ENCODE data around the gene MIAT. TPM values are rescaled to one million over a fixed set of nuclear protein-coding genes. Genes with fewer than 3 reads are reported as not detected.
"Not testable (repeated sequence)": the region's sequence is repeated elsewhere in the genome, so short reads cannot be mapped to it uniquely, and the experiment has no call there.

The MIAT gene
- total RNA-seq, 2 donors from 2014 or later: 1.2 to 4.4 TPM

GRCh38 chr22:26610072-26610958 is 47.1 kb upstream of the MIAT start:
- no peak overlapping the region for H3K4me3 Mint-ChIP-seq
- H3K27me3 Mint-ChIP-seq (ENCODE audit: insufficient read depth): peaks cover 2% of the 10 kb centered on the region
- no peaks in the 10 kb centered on the region for H3K36me3 Mint-ChIP-seq (ENCODE audit: low read depth)
- H3K27ac Mint-ChIP-seq: no peak overlapping the region
- H3K4me3 ChIP-seq (ENCODE audit: low read length): no peak overlapping the region
- H3K27me3 ChIP-seq (ENCODE audit: control insufficient read depth, insufficient read depth, low read length, poor library complexity, severe bottlenecking): no peaks in the 10 kb centered on the region
- WGBS, 2 experiments (ENCODE audit: insufficient coverage in 1 of 2, insufficient read length in 1 of 2): 89 to 92% methylated on average over 9 to 12 of the region's 12 CpGs
- DNase-seq: no peak
- H3K4me1 ChIP-seq (ENCODE audit: control insufficient read depth, insufficient read depth, low read length): peaks cover 4% of the 10 kb centered on the region
- no peaks in the 10 kb centered on the region for H3K9me3 Mint-ChIP-seq
- H3K9me3 ChIP-seq (ENCODE audit: control insufficient read depth, low read length): no peaks in the 10 kb centered on the region
- H3K27ac ChIP-seq (ENCODE audit: low read depth, low read length): no peak overlapping the region
- no peak overlapping the region for H3K9ac ChIP-seq (ENCODE audit: extremely low read depth, low read length, poor library complexity, severe bottlenecking)
- TF ChIP-seq CTCF (conservative IDR thresholded peaks at IDR 0.05): no peak
- peaks cover 28% of the 10 kb centered on the region for H3K4me1 Mint-ChIP-seq
- no peaks in the 10 kb centered on the region for H3K36me3 ChIP-seq (ENCODE audit: control insufficient read depth, insufficient read depth, low read length)

GRCh38 chr22:26610996-26611395 is 46.4 kb upstream of the MIAT start:
- no peak overlapping the region for H3K9ac ChIP-seq (ENCODE audit: extremely low read depth, low read length, poor library complexity, severe bottlenecking)
- DNase-seq: no peak
- TF ChIP-seq CTCF (conservative IDR thresholded peaks at IDR 0.05): no peak
- no peak overlapping the region for H3K27ac ChIP-seq (ENCODE audit: low read depth, low read length)
- Mint-ChIP-seq H3K4me3 (no peak overlapping the region), H3K4me1 (peaks cover 32% of the 10 kb centered on the region), H3K36me3 (ENCODE audit: low read depth) (no peaks in the 10 kb centered on the region), H3K27ac (no peak overlapping the region), H3K27me3 (ENCODE audit: insufficient read depth) (peaks cover 2% of the 10 kb centered on the region), H3K9me3 (no peaks in the 10 kb centered on the region)
- H3K9me3 ChIP-seq (ENCODE audit: control insufficient read depth, low read length): no peaks in the 10 kb centered on the region
- H3K4me1 ChIP-seq (ENCODE audit: control insufficient read depth, insufficient read depth, low read length): peaks cover 4% of the 10 kb centered on the region
- WGBS, 2 experiments (ENCODE audit: insufficient coverage in 1 of 2, insufficient read length in 1 of 2): 88 to 100% methylated on average over 1 to 2 of the region's 2 CpGs
- H3K4me3 ChIP-seq (ENCODE audit: low read length): no peak overlapping the region
- no peaks in the 10 kb centered on the region for H3K36me3 ChIP-seq (ENCODE audit: control insufficient read depth, insufficient read depth, low read length)
- no peaks in the 10 kb centered on the region for H3K27me3 ChIP-seq (ENCODE audit: control insufficient read depth, insufficient read depth, low read length, poor library complexity, severe bottlenecking)

- H3K36me3 ChIP-seq (ENCODE audit: control insufficient read depth, insufficient read depth, low read length): no peaks in the 10 kb centered on the region
- no peaks in the 10 kb centered on the region for H3K9me3 Mint-ChIP-seq
- peaks cover 19% of the 10 kb centered on the region for H3K4me1 ChIP-seq (ENCODE audit: control insufficient read depth, insufficient read depth, low read length)
- H3K36me3 Mint-ChIP-seq (ENCODE audit: low read depth): no peaks in the 10 kb centered on the region
- no peak for DNase-seq
- peaks cover 46% of the 10 kb centered on the region for H3K4me1 Mint-ChIP-seq
- H3K27ac ChIP-seq (ENCODE audit: low read depth, low read length): no peak overlapping the region
- no peak overlapping the region for H3K4me3 Mint-ChIP-seq
- no peaks in the 10 kb centered on the region for H3K9me3 ChIP-seq (ENCODE audit: control insufficient read depth, low read length)
- H3K27ac Mint-ChIP-seq: no peak overlapping the region
- H3K4me3 ChIP-seq (ENCODE audit: low read length): no peak overlapping the region
- no peak for TF ChIP-seq CTCF (conservative IDR thresholded peaks at IDR 0.05)
- peaks cover 2% of the 10 kb centered on the region for H3K27me3 Mint-ChIP-seq (ENCODE audit: insufficient read depth)
- H3K27me3 ChIP-seq (ENCODE audit: control insufficient read depth, insufficient read depth, low read length, poor library complexity, severe bottlenecking): no peaks in the 10 kb centered on the region
- H3K9ac ChIP-seq (ENCODE audit: extremely low read depth, low read length, poor library complexity, severe bottlenecking): no peak overlapping the region
- WGBS, 2 experiments (ENCODE audit: insufficient coverage in 1 of 2, insufficient read length in 1 of 2): 94% methylated on average over 2 to 4 of the region's 4 CpGs
Measured at GRCh38 chr22:26612652-26613051, 44.7 kb upstream of the MIAT start.

- H3K4me1 Mint-ChIP-seq: peaks cover 41% of the 10 kb centered on the region
- WGBS, 2 experiments (ENCODE audit: insufficient coverage in 1 of 2, insufficient read length in 1 of 2): 5 to 12% methylated on average over 6 to 8 of the region's 10 CpGs
- not testable (repeated sequence) for H3K9me3 Mint-ChIP-seq; H3K27me3 Mint-ChIP-seq (ENCODE audit: insufficient read depth); H3K36me3 ChIP-seq (ENCODE audit: control insufficient read depth, insufficient read depth, low read length); H3K9ac ChIP-seq (ENCODE audit: extremely low read depth, low read length, poor library complexity, severe bottlenecking); H3K27ac Mint-ChIP-seq; H3K27ac ChIP-seq (ENCODE audit: low read depth, low read length); H3K27me3 ChIP-seq (ENCODE audit: control insufficient read depth, insufficient read depth, low read length, poor library complexity, severe bottlenecking); H3K9me3 ChIP-seq (ENCODE audit: control insufficient read depth, low read length); H3K4me3 ChIP-seq (ENCODE audit: low read length); H3K36me3 Mint-ChIP-seq (ENCODE audit: low read depth)
- H3K4me1 ChIP-seq (ENCODE audit: control insufficient read depth, insufficient read depth, low read length): peaks cover 25% of the 10 kb centered on the region
- peak overlapping the region; percentile 36 for H3K4me3 Mint-ChIP-seq
- peak; percentile 85 for DNase-seq
Measured at GRCh38 chr22:26613753-26614152, 43.6 kb upstream of the MIAT start.
